Urothelium cell line (cell line): Measurements from ENCODE around the gene SCMH1.

Experiments
- DNase-seq: peaks from one replicate; pipeline ENCODE4 v3.0.0; 2011; ENCODE audit warnings: low spot score, mixed read lengths
- FAIRE-seq: peaks from 2 replicates; lab custom pipeline; 2011; peaks lifted over from hg19 to GRCh38; lab: Jason Lieb, UNC

SCMH1 gene

GRCh38 chr1:41037116-41037903 is 204.8 kb downstream of the SCMH1 start:
- DNase-seq: no peak
- FAIRE-seq: no peak

GRCh38 chr1:41033272-41033671 is 208.8 kb downstream of the SCMH1 start:
- FAIRE-seq: no peak
- no peak for DNase-seq

- no peak for DNase-seq
- FAIRE-seq: peak; percentile 40
Measured at GRCh38 chr1:41032147-41032546, 210.0 kb downstream of the SCMH1 start.

- FAIRE-seq: peak; percentile 35
- no peak for DNase-seq
Measured at GRCh38 chr1:41030872-41031616, 211.1 kb downstream of the SCMH1 start.

GRCh38 chr1:41028034-41028642 is 214.0 kb downstream of the SCMH1 start:
- no peak for DNase-seq

GRCh38 chr1:41025979-41026819 is 215.9 kb downstream of the SCMH1 start:
- FAIRE-seq: no peak
- DNase-seq: no peak

More at GRCh38 chr1:41028034-41028642, 214.0 kb downstream of the SCMH1 start:
- FAIRE-seq: peak; percentile 67

- FAIRE-seq (peak; percentile 27), DNase-seq (no peak)
Measured at GRCh38 chr1:41024953-41025352, 217.2 kb downstream of the SCMH1 start.

GRCh38 chr1:41023279-41023990 is 218.7 kb downstream of the SCMH1 start:
- DNase-seq: peak; percentile 56
- FAIRE-seq: no peak

GRCh38 chr1:41022424-41022823 is 219.7 kb downstream of the SCMH1 start:
- FAIRE-seq: no peak
- DNase-seq: no peak

- no peak for FAIRE-seq
- no peak for DNase-seq
Measured at GRCh38 chr1:41021526-41022308, 220.4 kb downstream of the SCMH1 start, which contains the start of gene SLFNL1. SLFNL1 (minus strand) TSS chr1:41021725; CDS start chr1:41020660, 1,065 bp downstream.

- FAIRE-seq: no peak
- DNase-seq: no peak
Measured at GRCh38 chr1:41020654-41021053, 221.5 kb downstream of the SCMH1 start.

GRCh38 chr1:41020109-41020576 is 222.0 kb downstream of the SCMH1 start:
- no peak for FAIRE-seq
- no peak for DNase-seq

GRCh38 chr1:41019353-41019745 is 222.8 kb downstream of the SCMH1 start:
- peak; percentile 9 for FAIRE-seq
- DNase-seq: no peak

GRCh38 chr1:41018018-41018410 is 224.1 kb downstream of the SCMH1 start:
- FAIRE-seq (no peak), DNase-seq (no peak)

GRCh38 chr1:41017141-41018017 is 224.7 kb downstream of the SCMH1 start:
- FAIRE-seq (peak; percentile 65), DNase-seq (no peak)

GRCh38 chr1:41015897-41016470 is 226.1 kb downstream of the SCMH1 start:
- DNase-seq (no peak), FAIRE-seq (no peak)

- DNase-seq (no peak), FAIRE-seq (no peak)
Measured at GRCh38 chr1:41015281-41015896, 226.7 kb downstream of the SCMH1 start.
